Aorta (tissue), 5 donors: ENCODE results near the gene CTTN. TPM values are rescaled to one million over a fixed set of nuclear protein-coding genes. Genes with fewer than 3 reads are reported as not detected.

Experiments used
- ATAC-seq: fragments of 200-7000 bp; cut with Tn5 transposase; one replicate; pipeline ENCODE4 v1.9.1; 2022; ENCODE audit warnings: moderate library complexity; ENCODE audit not compliant: low FRiP score
- DNase-seq, 2 donors: peaks; one replicate each; pipeline ENCODE4 v3.0.0-alpha.2; 2020
- H3K27ac ChIP-seq, 2 donors: one replicate each; pipeline ENCODE4 v1.5.1; 2013; ENCODE audit warnings: low read length in 2 of 2, mild to moderate bottlenecking in 2 of 2, moderate library complexity in 2 of 2, control low read depth in 1 of 2, inconsistent platforms in 1 of 2, low read depth in 1 of 2
- H3K27me3 ChIP-seq, 2 donors: one replicate each; pipeline ENCODE4 v1.6.1; 2013; ENCODE audit warnings: control low read depth in 1 of 2, low read length in 1 of 2, mild to moderate bottlenecking in 1 of 2, moderate library complexity in 1 of 2; ENCODE audit not compliant: insufficient read depth in 2 of 2, control insufficient read depth in 1 of 2
- H3K36me3 ChIP-seq, 2 donors: one replicate each; pipeline ENCODE4 v1.6.1; 2013; ENCODE audit warnings: control low read depth in 1 of 2, low read length in 1 of 2, mild to moderate bottlenecking in 1 of 2; ENCODE audit not compliant: insufficient read depth in 2 of 2, control insufficient read depth in 1 of 2
- H3K4me1 ChIP-seq, 2 donors: one replicate each; pipeline ENCODE4 v1.6.1; 2013; ENCODE audit warnings: low read length in 2 of 2, control low read depth in 1 of 2, mild to moderate bottlenecking in 1 of 2, moderate library complexity in 1 of 2; ENCODE audit not compliant: insufficient read depth in 2 of 2, control insufficient read depth in 1 of 2
- H3K4me3 ChIP-seq, 2 donors: one replicate each; pipeline ENCODE4 v1.5.1; 2013; ENCODE audit warnings: low read length in 2 of 2, control low read depth in 1 of 2, mild to moderate bottlenecking in 1 of 2
- H3K9me3 ChIP-seq: one replicate; pipeline ENCODE4 v1.6.1; 2013; ENCODE audit warnings: mild to moderate bottlenecking, low read length; ENCODE audit not compliant: control insufficient read depth
- WGBS, 2 donors: extraction: QIAGEN DNeasy Blood & Tissue Kit; methylation state at CpG; one replicate each; pipeline ENCODE4 v1.1.7; 2013; 5-methylcytosine and 5-hydroxymethylcytosine counted together
- intact Hi-C, 2 donors: fragments of 100-400 bp; cut with DNase I; formaldehyde crosslinking; loops; one replicate each; pipeline versions ENCODE4 v1.14.2 to v1.15.0; 2022
- polyA plus RNA-seq, 2 donors: library from polyadenylated mRNA; stranded (reverse); fragments of 200-250 nt; gene quantifications; one replicate each; pipeline ENCODE4 v1.2.3, GENCODE V29; 2013
- total RNA-seq, 2 donors: library from RNA; stranded (reverse); fragmentation: NEBNext Ultra II Directional; extraction: Animal tissue kit (Norgen Biotek cat#: 25700); gene quantifications; one replicate each; pipeline ENCODE4 v1.2.1, GENCODE V29; 2021
- donor health status: healthy with polysubstance abuse.
- donor health status: Bipolar disorder and iron deficiency.
- donor health status: DM: no; HTN: no; CAD: no.
- donor health status: DM: no; HTN: no; CAD: no.
- donor health status: DM: yes; HTN: yes; CAD: no.

CTTN gene
- total and polyA plus RNA-seq, 4 donors, result 67.6 to 355 (median 285) TPM

DNA sequence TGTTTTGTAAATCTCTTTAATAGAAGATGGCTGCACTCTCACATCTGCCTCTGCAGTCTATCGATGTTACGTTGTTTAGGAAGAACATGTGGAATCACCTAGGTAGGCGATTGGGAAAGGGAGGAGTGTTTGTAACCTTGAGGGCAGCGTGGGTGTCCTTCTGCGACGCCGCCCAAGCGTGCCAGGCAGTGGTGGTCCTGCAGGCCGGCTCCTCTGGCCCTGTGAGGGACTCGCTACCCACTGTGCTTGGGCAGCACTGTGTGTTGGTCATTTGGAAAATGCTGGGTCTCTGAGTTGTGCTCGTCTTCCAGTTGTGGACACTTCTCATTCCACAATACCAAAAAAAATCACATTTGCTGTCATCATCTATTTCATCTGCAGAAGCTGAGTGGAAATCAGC lies 29.1 kb downstream of the CTTN start:
- ATAC-seq (no peak), DNase-seq (no peak)
- no peak overlapping the region for H3K27ac ChIP-seq
- H3K4me3 ChIP-seq, result no peak overlapping the region
- WGBS, 2 donors, result 63 to 70% methylated on average over 11 of the region's 11 CpGs
- no peaks in the 10 kb centered on the region for H3K4me1 ChIP-seq
- intact Hi-C loops, result no loop called here
- H3K9me3 ChIP-seq, result no peaks in the 10 kb centered on the region
- peaks cover 5 to 15% of the 10 kb centered on the region in 2 donors for H3K36me3 ChIP-seq
- H3K27me3 ChIP-seq, result no peaks in the 10 kb centered on the region

DNA sequence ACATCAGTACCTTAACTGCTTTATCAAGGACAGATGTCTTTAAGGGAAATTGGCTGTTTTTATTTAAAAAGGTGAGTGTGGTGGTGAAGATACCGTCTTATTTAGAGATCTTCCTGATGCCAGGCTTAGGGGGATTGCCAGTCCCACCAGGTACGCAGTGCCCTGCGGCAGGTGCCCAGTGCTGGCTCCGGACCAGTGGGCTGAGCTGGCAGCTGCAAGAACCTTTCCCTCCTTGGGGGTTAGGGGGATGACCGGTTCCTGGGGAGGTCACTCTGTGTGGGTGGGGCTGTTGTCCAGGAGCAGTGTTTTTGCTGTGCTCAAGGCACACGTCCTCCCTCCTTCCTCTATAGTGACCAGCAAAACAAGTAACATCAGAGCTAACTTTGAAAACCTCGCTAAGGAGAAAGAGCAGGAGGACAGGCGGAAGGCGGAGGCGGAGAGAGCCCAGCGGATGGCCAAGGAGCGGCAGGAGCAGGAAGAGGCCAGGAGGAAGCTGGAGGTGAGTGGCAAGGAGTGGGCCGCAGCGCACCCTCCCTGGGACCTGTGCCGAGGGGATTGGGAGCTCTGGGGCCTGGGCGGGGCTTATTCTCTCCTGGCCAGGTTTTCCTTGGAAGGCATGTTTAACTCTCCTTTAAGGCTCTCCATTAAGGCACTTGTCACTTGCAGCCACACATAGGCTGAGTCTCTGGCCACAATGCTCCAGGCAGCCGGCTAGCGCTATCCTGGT lies 30.5 kb downstream of the CTTN start:
- ATAC-seq, result no peak
- intact Hi-C loops, result no loop called here
- H3K27me3 ChIP-seq, result no peaks in the 10 kb centered on the region
- no peak overlapping the region for H3K4me3 ChIP-seq
- DNase-seq, result no peak
- H3K27ac ChIP-seq, result no peak overlapping the region
- 94 to 95% methylated on average over 18 of the region's 18 CpGs for WGBS, 2 donors
- peaks cover 4 to 21% of the 10 kb centered on the region in 2 donors for H3K36me3 ChIP-seq
- no peaks in the 10 kb centered on the region for H3K9me3 ChIP-seq
- H3K4me1 ChIP-seq, result no peaks in the 10 kb centered on the region

DNA sequence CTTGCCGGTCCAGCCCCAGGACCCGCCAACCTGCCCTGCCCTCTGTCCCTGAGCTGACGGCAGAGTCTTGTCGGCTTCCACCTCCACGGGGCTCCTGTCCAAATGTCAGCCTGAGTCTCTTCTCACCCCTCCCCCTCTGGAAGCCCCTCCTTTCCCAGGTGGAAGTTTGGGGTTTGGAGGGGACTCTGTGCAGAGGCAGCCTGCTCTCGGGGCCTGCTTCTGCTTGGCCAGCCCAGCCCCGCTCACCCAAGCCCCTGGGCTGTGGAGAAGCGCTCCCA lies 31.0 kb downstream of the CTTN start:
- intact Hi-C loops, result no loop called here
- H3K36me3 ChIP-seq, result peaks cover 5 to 22% of the 10 kb centered on the region in 2 donors
- 83 to 85% methylated on average over 8 of the region's 8 CpGs for WGBS, 2 donors
- ATAC-seq (no peak), DNase-seq (no peak)
- H3K4me1 ChIP-seq, result no peaks in the 10 kb centered on the region
- H3K27ac ChIP-seq, result no peak overlapping the region
- no peak overlapping the region for H3K4me3 ChIP-seq
- H3K27me3 ChIP-seq, result no peaks in the 10 kb centered on the region
- no peaks in the 10 kb centered on the region for H3K9me3 ChIP-seq

DNA sequence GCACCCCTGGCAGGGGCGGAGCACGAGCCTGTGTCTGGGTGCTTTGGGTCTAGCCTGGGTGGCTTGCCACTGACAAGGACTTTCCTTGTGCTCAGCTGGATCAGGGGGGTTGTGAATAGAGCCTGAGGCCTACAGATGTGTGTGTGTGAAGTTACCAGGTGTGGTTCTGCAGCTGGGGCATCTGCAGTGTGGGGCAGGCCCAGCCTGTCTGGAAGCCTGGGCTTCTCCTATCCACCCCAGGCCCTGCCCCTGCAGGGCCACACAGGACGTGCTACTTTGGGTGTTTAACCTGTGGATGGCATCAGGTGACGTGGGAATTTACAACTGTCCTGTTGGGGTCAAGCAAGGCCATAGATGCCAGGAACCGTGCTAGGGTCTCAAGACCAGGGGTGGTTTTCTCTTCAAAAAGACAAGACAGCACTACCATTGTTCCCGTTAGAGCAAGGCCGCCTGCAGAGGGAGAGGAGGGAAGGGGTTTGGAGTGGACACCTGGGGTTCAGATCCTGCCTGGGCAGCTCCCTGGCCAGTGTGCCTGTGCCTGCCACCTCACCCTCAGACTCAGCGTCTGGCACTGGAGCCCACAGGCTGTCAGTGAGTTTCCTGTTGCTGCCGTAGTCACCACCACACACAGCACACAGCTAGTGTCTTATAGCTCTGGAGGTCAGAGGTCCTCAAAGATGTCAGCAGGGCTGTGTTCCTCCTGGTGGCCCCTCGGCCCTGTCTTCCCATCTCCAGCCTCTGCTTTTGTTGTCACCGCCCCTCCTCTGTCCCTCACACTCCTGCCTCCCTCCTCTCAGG lies 31.6 kb downstream of the CTTN start:
- 81 to 89% methylated on average over 11 of the region's 11 CpGs for WGBS, 2 donors
- Histone ChIP-seq H3K36me3 (peaks cover 5 to 21% of the 10 kb centered on the region in 2 donors), H3K9me3 (no peaks in the 10 kb centered on the region), H3K27ac (no peak overlapping the region), H3K27me3 (no peaks in the 10 kb centered on the region), H3K4me1 (no peaks in the 10 kb centered on the region), H3K4me3 (no peak overlapping the region)
- ATAC-seq, result no peak
- DNase-seq, result no peak
- intact Hi-C loops, result no loop called here

DNA sequence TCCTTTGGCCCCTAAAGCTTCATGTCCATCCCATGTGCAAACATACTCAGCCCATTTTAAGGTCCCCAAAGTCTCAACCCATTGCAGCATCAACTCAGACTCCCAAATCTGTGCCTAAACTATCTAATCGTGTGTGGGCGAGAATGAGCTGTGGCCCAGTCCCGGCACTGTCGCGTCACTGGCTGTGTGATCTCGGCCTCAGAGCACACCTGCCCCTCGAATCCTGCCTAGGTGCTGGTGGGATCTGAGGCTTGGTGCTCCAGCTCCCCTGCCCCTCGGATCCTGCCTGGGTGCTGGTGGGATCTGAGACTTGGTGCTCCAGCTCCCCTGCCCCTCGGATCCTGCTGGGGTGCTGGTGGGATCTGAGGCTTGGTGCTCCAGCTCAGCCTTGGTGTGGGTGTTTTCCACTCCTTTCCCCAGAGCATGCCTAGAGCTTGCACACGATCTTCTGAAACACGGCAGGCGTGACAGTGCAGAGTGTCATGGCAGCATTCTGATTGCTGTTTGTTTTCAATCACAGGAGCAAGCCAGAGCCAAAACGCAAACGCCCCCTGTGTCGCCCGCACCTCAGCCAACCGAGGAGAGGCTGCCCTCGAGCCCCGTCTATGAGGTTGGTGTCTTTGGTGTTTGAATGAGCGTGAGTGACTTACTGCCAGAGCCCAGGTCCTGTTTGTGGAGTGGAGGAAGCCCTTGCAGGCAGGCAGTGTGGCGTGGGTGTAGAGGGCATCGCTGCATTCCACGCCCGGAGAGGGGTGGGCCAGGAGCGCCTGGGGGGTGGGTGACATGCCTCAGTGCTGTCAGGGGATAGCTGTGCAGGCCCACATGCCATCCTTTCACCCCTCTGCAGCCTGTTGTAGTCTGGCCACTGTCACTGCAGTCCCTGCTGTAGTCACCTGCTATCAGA lies 32.6 kb downstream of the CTTN start:
- no peak overlapping the region for H3K4me3 ChIP-seq
- peaks cover 5 to 20% of the 10 kb centered on the region in 2 donors for H3K36me3 ChIP-seq
- intact Hi-C loops, result no loop called here
- 91 to 95% methylated on average over 25 of the region's 25 CpGs for WGBS, 2 donors
- DNase-seq, result no peak
- no peak for ATAC-seq
- no peaks in the 10 kb centered on the region for H3K9me3 ChIP-seq
- no peaks in the 10 kb centered on the region for H3K27me3 ChIP-seq
- H3K4me1 ChIP-seq, result no peaks in the 10 kb centered on the region
- H3K27ac ChIP-seq, result no peak overlapping the region

DNA sequence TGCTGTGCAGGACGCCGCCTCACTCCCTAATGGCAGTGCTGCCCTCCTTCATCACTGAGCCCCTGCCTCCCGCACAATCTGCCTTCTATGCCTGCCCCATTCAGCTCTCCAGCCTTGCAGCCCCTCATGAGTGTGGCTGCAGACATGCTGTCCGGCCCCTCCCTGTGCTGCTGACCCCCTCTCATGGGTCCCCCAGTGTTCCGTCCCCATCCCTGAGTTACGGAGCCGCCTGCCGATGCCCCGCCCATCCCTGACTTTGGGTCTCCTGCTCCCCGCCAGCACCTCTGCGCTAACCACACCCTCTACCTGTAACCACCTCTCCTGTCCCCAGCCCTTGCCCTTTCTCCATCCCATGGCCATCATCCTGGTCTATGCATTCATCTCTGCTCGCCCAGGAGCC lies 33.3 kb downstream of the CTTN start:
- no peak overlapping the region for H3K27ac ChIP-seq
- H3K27me3 ChIP-seq, result no peaks in the 10 kb centered on the region
- intact Hi-C loops, result no loop called here
- peaks cover 5 to 20% of the 10 kb centered on the region in 2 donors for H3K36me3 ChIP-seq
- no peaks in the 10 kb centered on the region for H3K4me1 ChIP-seq
- no peaks in the 10 kb centered on the region for H3K9me3 ChIP-seq
- ATAC-seq (no peak), DNase-seq (peak in 1 of 2 donors; percentile 42)
- 95 to 98% methylated on average over 11 to 12 of the region's 12 CpGs for WGBS, 2 donors
- no peak overlapping the region for H3K4me3 ChIP-seq

DNA sequence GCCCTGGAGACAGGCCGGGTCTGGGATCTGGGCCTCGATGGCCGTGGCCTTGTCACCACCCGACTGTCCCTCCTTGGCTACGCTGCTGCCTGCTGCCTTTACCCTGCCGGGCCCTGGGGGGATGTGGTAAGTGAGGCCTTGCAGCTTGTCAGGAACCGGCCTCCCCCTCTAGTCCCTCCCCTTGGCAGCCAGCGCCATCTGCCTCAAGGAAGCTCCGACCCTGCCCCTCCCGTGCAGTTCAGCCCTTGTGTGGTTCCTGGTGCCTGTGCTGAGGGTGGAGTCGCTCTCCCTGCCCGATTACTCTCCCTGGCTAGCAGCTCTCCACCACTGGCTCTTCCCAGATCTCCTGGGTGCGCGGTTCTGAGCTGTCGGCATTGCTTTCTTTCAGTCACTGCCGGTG lies 33.7 kb downstream of the CTTN start:
- Histone ChIP-seq H3K4me1 (no peaks in the 10 kb centered on the region), H3K27ac (no peak overlapping the region), H3K9me3 (no peaks in the 10 kb centered on the region), H3K4me3 (no peak overlapping the region), H3K27me3 (no peaks in the 10 kb centered on the region), H3K36me3 (peaks cover 5 to 20% of the 10 kb centered on the region in 2 donors)
- WGBS, 2 donors, result 87 to 89% methylated on average over 16 of the region's 16 CpGs
- DNase-seq, result no peak
- ATAC-seq, result no peak
- intact Hi-C loops, result no loop called here

DNA sequence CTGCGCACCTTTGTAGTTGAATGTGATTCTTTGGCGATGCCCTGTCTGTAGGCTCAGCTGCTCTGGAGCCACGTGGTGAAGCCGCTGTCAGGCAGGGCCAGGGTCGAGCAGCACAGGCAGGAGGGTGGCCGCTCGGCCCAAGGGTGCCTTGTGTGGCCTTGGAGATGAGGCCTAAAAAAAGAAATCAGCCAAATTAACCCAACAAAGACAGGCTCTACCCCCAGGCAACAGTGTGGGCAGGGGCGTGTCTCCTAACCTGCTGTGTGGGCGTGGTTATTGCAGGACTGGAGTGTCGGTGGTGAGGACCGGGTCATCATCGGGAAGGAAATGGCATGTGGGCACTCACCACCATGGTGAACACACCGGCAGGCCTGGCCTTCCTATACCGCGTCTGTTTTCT lies 34.3 kb downstream of the CTTN start:
- DNase-seq, result no peak
- 87 to 92% methylated on average over 15 of the region's 15 CpGs for WGBS, 2 donors
- intact Hi-C loops, result no loop called here

More for the DNA sequence above, 34.3 kb downstream of the CTTN start:
- Histone ChIP-seq H3K9me3 (no peaks in the 10 kb centered on the region), H3K4me3 (no peak overlapping the region), H3K27me3 (no peaks in the 10 kb centered on the region), H3K36me3 (peaks cover 5 to 20% of the 10 kb centered on the region in 2 donors), H3K27ac (no peak overlapping the region), H3K4me1 (no peaks in the 10 kb centered on the region)
- no peak for ATAC-seq
